BJ (cell line): ENCODE measurements around the gene ALK. TPM values are rescaled to one million over a fixed set of nuclear protein-coding genes. Genes with fewer than 3 reads are reported as not detected.

ENCODE experiments used
- CTCF ChIA-PET: fragments of 350-600 bp; formaldehyde crosslinking; extraction: SDS; loops from one replicate; lab custom pipeline; 2021; ENCODE audit warnings: antibody characterized with exemption, inconsistent platforms; lab: Yijun Ruan, JAX
- POLR2A ChIA-PET: fragments of 300-600 bp; sonication (Branson Sonifier 250); formaldehyde crosslinking; extraction: SDS; loops from one replicate; lab custom pipeline; 2021; ENCODE audit warnings: antibody characterized with exemption; lab: Charles Lee
- DNase-seq: peaks from one replicate; pipeline ENCODE4 v3.0.0-alpha.2; 2011; ENCODE audit warnings: low read depth
- H3K27me3 ChIP-seq: 2 replicates; pipeline ENCODE4 v1.6.0; 2011; ENCODE audit warnings: low read length; ENCODE audit not compliant: control insufficient read depth, insufficient read depth
- H3K36me3 ChIP-seq: 2 replicates; pipeline ENCODE4 v1.5.1; 2011; ENCODE audit warnings: low read length; ENCODE audit not compliant: control insufficient read depth, insufficient read depth
- H3K4me3 ChIP-seq: 2 replicates; pipeline ENCODE4 v1.5.1; 2011; ENCODE audit warnings: low read depth, mild to moderate bottlenecking, control low read depth, low read length
- CTCF ChIP-seq: IDR thresholded peaks from 2 replicates; pipeline ENCODE4 v1.5.1; 2011; ENCODE audit warnings: low read depth, mild to moderate bottlenecking, control low read depth, inconsistent platforms, low read length, moderate library complexity; ENCODE audit not compliant: insufficient read depth
- polyA plus RNA-seq: library from polyadenylated mRNA; depleted of rRNA; stranded (reverse); fragments of >200 nt; gene quantifications from 2 replicates; pipeline ENCODE4 v1.2.3, GENCODE V29; 2011

ALK gene
- polyA plus RNA-seq, 1 experiment: not detected

GRCh38 chr2:29456429-29456828, 465.0 kb downstream of the ALK start:
- no peak for DNase-seq
- no peak overlapping the region for H3K4me3 ChIP-seq
- H3K27me3 ChIP-seq: no peaks in the 10 kb centered on the region
- ChIA-PET POLR2A (no interaction called here), CTCF (no interaction called here)
- no peak for TF ChIP-seq CTCF
- no peaks in the 10 kb centered on the region for H3K36me3 ChIP-seq

GRCh38 chr2:29455200-29455860, 466.1 kb downstream of the ALK start:
- ChIA-PET CTCF (no interaction called here), POLR2A (no interaction called here)
- Histone ChIP-seq H3K4me3 (no peak overlapping the region), H3K36me3 (no peaks in the 10 kb centered on the region), H3K27me3 (no peaks in the 10 kb centered on the region)
- TF ChIP-seq CTCF: no peak
- DNase-seq: no peak

- POLR2A ChIA-PET: no interaction called here
- Histone ChIP-seq H3K36me3 (no peaks in the 10 kb centered on the region), H3K27me3 (no peaks in the 10 kb centered on the region), H3K4me3 (no peak overlapping the region)
- no peak for DNase-seq
- CTCF ChIA-PET: interaction anchor here (0.6 kb wide), 1 partner anchor 10 kb away, joined by 3 read pairs; no protein-coding TSS in a partner anchor
- no peak for TF ChIP-seq CTCF
These were observed 469.4 kb downstream of the ALK start for GRCh38 chr2:29452036-29452435.

- POLR2A ChIA-PET: no interaction called here
- CTCF ChIA-PET: interaction anchor here (0.7 kb wide), 1 partner anchor 12 kb away, joined by 3 read pairs; no protein-coding TSS in a partner anchor
- H3K27me3 ChIP-seq: no peaks in the 10 kb centered on the region
- no peaks in the 10 kb centered on the region for H3K36me3 ChIP-seq
- no peak for TF ChIP-seq CTCF
- no peak overlapping the region for H3K4me3 ChIP-seq
- no peak for DNase-seq
These were observed 470.7 kb downstream of the ALK start for GRCh38 chr2:29450596-29451222.

GRCh38 chr2:29449499-29449898, 471.9 kb downstream of the ALK start:
- ChIA-PET POLR2A (no interaction called here), CTCF (no interaction called here)
- H3K36me3 ChIP-seq: no peaks in the 10 kb centered on the region
- no peak overlapping the region for H3K4me3 ChIP-seq
- no peak for TF ChIP-seq CTCF
- DNase-seq: no peak
- no peaks in the 10 kb centered on the region for H3K27me3 ChIP-seq
